ENCODE results near the gene SNAPC5.

The SNAPC5 gene

DNA sequence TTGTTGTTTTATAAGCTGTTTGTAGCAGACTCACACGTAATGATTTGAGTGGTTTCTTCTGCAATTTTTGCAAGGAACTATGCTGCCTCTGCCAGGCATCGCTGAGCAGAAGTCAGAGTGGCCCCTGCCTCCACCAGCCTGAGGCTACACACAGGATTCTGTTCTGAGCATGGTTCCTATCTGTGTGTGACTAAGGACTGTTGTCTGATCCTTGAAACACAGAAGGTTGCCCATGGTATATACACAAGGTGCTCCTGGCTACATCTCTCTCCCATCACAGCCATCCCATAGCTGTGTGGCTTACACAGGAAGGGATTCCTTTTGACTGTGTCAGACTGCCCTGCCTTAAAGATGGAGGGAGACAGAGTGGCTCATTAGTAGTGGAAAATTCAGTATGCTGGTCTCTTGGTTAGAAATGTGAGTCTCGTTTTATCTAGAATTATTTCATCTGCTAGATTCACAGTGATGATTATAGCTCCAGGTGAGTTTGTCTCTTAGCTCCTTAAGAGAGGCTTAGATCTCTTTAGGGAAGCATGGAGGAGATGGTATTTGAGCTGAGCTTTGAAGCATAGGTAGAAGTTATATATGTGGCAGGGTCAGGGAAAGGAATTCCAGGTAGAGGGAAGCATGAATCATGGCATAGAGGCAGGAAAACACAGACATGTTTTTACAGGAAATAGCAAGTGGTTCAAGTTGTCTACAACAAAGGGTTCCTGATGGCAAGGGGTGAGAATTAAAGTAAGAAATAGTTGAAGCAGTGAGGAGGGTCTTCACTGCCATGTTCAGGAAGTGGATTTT, 37.5 kb downstream of the SNAPC5 start:
- 92 to 98% methylated on average over 3 of the region's 3 CpGs for WGBS, 2 experiments
- Histone ChIP-seq H3K27me3 (ENCODE audit: control insufficient read depth, insufficient read depth, low read length, poor library complexity, severe bottlenecking) (no peaks in the 10 kb centered on the region), H3K36me3 (ENCODE audit: control insufficient read depth, insufficient read depth, low read length) (no peaks in the 10 kb centered on the region), H3K27ac (ENCODE audit: insufficient read depth, low read depth, low read length, poor library complexity, severe bottlenecking) (no peak overlapping the region), H3K4me1 (ENCODE audit: control insufficient read depth, insufficient read depth, low read length) (peaks cover 3% of the 10 kb centered on the region), H3K9me3 (ENCODE audit: control insufficient read depth, low read length) (no peaks in the 10 kb centered on the region), H3K4me3 (ENCODE audit: insufficient read depth, low read depth, low read length) (no peak overlapping the region)

- WGBS, 2 experiments = 92 to 97% methylated on average over 3 of the region's 3 CpGs
- Histone ChIP-seq H3K4me3 (ENCODE audit: insufficient read depth, low read depth, low read length) (no peak overlapping the region), H3K4me1 (ENCODE audit: control insufficient read depth, insufficient read depth, low read length) (no peaks in the 10 kb centered on the region), H3K9me3 (ENCODE audit: control insufficient read depth, low read length) (no peaks in the 10 kb centered on the region), H3K27ac (ENCODE audit: insufficient read depth, low read depth, low read length, poor library complexity, severe bottlenecking) (no peak overlapping the region), H3K27me3 (ENCODE audit: control insufficient read depth, insufficient read depth, low read length, poor library complexity, severe bottlenecking) (no peaks in the 10 kb centered on the region), H3K36me3 (ENCODE audit: control insufficient read depth, insufficient read depth, low read length) (no peaks in the 10 kb centered on the region)
Observed at GRCh38 chr15:66456211-66456610, 41.4 kb downstream of the SNAPC5 start.

DNA sequence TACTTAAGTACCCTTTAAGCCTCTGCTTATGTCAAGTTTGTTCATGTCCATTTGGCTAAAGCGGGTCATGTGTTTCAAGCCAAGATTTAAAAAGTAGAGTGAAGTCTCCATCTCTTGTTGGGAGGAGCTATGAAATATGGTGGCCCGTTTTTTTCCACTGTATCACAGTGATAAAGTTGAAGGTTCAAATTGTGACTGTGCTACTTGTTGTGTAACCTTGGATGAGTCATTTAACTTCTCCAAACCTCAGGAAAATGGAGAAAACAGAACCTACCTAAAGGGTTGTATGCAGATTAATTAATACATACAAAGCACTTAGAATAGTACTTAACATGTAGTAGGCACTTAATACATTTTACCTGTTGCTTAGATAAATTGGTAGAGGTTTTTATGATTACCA, 43.4 kb downstream of the SNAPC5 start:
- no peak overlapping the region for H3K4me3 ChIP-seq (ENCODE audit: insufficient read depth, low read depth, low read length)
- no peaks in the 10 kb centered on the region for H3K4me1 ChIP-seq (ENCODE audit: control insufficient read depth, insufficient read depth, low read length)
- no peaks in the 10 kb centered on the region for H3K27me3 ChIP-seq (ENCODE audit: control insufficient read depth, insufficient read depth, low read length, poor library complexity, severe bottlenecking)
- no peaks in the 10 kb centered on the region for H3K9me3 ChIP-seq (ENCODE audit: control insufficient read depth, low read length)
- H3K27ac ChIP-seq (ENCODE audit: insufficient read depth, low read depth, low read length, poor library complexity, severe bottlenecking) = no peak overlapping the region
- H3K36me3 ChIP-seq (ENCODE audit: control insufficient read depth, insufficient read depth, low read length) = no peaks in the 10 kb centered on the region
- 95 to 96% methylated on average over 2 of the region's 2 CpGs for WGBS, 2 experiments

DNA sequence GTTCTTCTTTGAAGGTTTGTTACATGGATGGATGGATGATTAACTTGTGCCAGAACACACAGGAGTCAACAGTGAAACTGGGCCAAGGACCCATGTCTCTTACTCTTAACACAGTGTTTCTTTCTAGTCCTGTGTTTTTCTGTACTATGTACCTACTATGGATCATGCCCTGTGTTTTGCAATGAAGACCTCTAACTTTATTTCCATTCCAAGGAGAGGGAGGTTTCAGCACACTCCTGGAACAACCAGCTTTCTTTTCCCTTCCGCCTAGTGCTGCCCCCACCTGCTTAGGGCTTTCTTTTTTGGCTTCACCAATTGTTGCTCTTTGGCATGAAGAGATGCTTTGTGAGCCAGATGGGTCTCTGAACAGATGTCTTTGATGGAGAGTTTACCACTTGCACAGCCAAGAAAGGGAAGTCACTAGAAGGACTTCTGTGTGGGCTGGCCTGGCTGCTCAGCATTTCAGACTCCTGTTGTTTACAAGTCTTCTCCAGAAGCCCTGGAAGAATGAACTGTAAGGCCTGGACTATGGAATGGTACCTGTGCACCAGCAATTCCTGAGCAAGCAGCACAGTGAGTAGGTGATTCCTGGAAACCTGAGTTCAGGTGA, 44.5 kb downstream of the SNAPC5 start:
- Histone ChIP-seq H3K4me1 (ENCODE audit: control insufficient read depth, insufficient read depth, low read length) (no peaks in the 10 kb centered on the region), H3K36me3 (ENCODE audit: control insufficient read depth, insufficient read depth, low read length) (no peaks in the 10 kb centered on the region), H3K4me3 (ENCODE audit: insufficient read depth, low read depth, low read length) (no peak overlapping the region), H3K9me3 (ENCODE audit: control insufficient read depth, low read length) (no peaks in the 10 kb centered on the region), H3K27me3 (ENCODE audit: control insufficient read depth, insufficient read depth, low read length, poor library complexity, severe bottlenecking) (no peaks in the 10 kb centered on the region), H3K27ac (ENCODE audit: insufficient read depth, low read depth, low read length, poor library complexity, severe bottlenecking) (no peak overlapping the region)
- WGBS, 2 experiments = 80 to 100% methylated on average over 1 of the region's 1 CpG

DNA sequence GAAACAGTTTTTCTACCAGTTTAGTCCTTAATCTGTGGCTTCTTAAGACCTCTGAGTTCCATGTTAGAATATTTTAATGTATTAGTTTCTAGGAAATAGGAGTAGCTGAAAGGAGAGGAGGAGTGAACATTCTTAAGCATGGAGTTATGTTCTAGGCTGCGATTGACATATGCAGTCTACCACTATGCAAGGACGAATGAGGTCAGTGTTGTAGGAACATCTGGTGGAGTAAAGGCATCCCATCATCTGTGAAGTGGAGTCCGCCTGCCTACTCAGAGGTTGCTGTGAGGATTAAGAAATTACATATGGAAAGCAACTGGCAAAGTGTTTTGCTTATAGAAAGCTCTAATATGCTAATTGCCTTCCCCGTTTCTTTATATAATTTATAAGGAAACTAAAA, 45.1 kb downstream of the SNAPC5 start:
- no peaks in the 10 kb centered on the region for H3K4me1 ChIP-seq (ENCODE audit: control insufficient read depth, insufficient read depth, low read length)
- H3K27ac ChIP-seq (ENCODE audit: insufficient read depth, low read depth, low read length, poor library complexity, severe bottlenecking) = no peak overlapping the region
- WGBS, 2 experiments = 91 to 94% methylated on average over 3 to 4 of the region's 4 CpGs
- H3K36me3 ChIP-seq (ENCODE audit: control insufficient read depth, insufficient read depth, low read length) = no peaks in the 10 kb centered on the region
- H3K27me3 ChIP-seq (ENCODE audit: control insufficient read depth, insufficient read depth, low read length, poor library complexity, severe bottlenecking) = no peaks in the 10 kb centered on the region
- H3K9me3 ChIP-seq (ENCODE audit: control insufficient read depth, low read length) = no peaks in the 10 kb centered on the region
- H3K4me3 ChIP-seq (ENCODE audit: insufficient read depth, low read depth, low read length) = no peak overlapping the region

Measured in ectodermal cell (in vitro differentiated cells).